GM19193 (cell line): Measurements from ENCODE around the gene VPS37D.

Experiments
- POLR2A ChIP-seq: IDR thresholded peaks from 4 replicates; pipeline ENCODE4 v1.6.1; 2011; ENCODE audit not compliant: insufficient read depth, insufficient read length; ENCODE audit errors: extremely low read depth

VPS37D gene

GRCh38 chr7:73685311-73685710 lies 17.7 kb downstream of the VPS37D start:
- no peak for TF ChIP-seq POLR2A

DNA sequence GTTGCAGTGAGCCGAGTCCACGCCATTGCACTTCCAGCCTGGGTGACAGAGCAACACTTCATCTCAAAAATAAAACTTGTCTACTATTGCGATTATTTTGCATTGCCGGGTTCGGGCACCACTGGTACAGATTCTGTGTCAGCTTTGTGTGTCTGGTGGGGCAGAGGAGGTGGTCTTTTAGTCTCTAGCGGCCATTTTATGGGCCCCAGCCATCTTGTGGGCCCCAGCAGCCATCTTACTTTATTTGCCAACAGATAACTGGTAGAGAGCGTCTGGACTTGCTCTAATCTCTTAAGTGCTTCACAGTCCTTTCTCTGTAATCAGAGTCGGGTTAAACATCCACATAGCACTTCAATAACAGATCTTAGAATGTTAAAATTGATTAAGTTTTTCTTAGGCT lies 20.7 kb downstream of the VPS37D start:
- no peak for TF ChIP-seq POLR2A

DNA sequence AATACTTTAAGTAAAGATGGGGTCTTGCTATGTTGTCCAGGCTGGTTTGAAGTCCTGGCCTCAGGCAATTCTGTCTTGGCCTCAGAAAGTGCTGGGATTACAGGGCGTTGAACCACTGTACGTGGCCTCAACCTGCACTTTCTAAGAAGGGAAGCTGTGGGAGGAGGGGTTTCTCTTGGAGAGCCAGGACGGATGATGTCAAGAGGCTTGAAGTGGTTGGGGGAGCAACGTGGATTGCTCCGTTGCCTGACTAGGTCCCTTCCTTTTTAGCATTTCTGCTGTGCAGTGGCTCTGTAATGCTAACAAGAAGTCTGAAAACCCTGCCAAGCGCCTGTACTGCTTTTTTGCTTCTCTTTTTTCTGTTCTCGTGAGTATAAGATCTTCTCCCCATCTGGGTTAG lies 23.0 kb downstream of the VPS37D start:
- TF ChIP-seq POLR2A = no peak

- TF ChIP-seq POLR2A = no peak
These were observed 28.7 kb downstream of the VPS37D start for GRCh38 chr7:73696372-73696771.

DNA sequence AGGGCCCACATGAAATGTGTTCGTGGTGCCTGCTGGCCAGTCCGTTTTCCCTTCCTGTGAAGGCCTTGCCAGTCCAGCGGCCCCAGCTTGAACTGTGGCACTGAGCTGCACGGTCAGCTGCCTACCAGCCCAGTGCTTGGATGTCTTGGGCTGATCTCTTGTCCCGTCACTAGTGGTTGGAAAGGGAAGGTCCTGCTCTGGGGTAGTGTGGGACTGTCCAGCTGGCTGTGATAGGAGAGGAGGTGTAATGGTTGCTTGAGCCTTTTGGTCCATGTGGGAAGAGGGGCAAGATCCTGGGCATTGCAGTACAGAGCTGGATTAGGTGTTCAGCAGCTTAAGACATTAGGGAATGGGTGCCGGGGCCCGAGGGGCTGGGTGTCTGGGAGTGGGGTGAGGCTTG lies 30.8 kb downstream of the VPS37D start:
- TF ChIP-seq POLR2A = no peak

DNA sequence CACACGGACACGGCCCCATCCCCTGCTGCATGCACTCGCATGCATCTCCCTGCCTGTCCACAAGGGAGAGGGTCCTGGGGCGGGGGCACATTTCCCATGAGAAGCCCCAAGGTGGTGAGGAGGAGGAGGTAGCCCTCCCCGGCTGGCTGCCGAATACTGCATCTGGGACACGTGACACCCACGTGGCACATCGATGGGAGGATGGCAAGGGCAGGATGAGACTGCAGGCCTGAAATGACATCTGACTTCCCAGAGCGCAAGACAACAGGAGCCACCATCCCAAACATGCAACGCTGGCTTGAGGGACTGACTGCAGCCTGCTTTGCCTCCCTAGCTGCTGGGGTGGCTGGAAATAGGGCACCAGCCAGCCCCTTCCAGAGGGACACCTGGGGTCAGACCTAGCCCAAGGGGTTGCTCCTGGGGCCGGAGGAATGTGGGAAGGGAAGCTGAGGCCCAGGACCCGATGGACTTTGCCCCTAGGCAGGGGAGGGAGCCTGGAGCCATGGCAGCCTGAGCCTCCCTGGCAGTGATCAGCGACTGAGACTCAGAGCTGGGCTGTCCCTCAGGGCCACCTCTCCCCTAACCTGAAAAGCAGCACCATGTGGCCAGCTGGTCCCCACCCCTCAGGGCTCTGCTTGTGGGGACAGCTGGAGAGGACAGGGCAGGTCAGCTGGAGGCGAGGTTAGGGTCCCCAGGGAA lies 31.9 kb downstream of the VPS37D start:
- TF ChIP-seq POLR2A = no peak

DNA sequence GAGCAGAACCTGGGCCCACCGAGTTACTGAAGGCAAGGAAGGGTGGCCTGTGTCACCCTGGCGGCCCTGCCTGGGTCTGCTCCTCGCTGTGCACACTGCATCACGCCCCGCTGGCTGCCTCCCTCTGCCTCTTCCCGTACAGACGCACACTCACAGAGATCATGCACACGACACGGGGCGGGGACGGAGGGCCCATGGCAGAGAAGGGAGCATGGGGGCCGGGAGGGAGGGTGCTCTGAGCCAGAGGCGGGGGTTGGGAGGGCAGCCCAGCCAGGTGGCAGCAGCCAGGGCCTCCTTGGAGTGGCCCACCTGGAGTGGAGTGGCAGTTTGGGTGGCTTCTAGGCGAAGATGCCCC lies 32.4 kb downstream of the VPS37D start:
- no peak for TF ChIP-seq POLR2A

DNA sequence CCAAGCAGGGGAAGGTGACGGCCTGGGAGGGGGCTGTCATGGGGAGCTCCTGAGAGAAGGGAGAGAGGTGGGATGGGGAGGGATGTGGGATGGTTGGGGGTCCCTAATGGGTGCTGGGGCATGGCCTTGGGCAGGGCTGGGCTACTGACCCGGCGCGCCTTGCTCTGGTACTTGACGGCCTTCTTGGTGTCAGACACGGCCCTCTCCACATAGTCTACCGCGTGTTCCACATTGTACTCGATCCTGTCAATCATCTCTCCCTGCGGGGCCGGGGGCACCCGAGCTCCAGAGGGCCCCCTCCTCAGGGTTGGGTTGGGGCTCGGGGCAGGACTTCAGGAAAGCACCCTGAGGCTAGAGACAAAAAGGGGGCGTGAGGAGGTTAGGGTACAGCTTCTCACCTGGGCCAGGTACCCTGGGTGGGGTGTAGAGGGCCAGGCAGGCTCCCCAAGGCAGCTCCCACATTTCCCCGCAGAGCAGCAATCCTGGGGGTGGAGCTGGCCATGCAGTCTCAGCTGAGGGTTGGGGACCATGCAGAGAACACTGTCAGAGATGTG lies 33.0 kb downstream of the VPS37D start:
- TF ChIP-seq POLR2A = no peak

DNA sequence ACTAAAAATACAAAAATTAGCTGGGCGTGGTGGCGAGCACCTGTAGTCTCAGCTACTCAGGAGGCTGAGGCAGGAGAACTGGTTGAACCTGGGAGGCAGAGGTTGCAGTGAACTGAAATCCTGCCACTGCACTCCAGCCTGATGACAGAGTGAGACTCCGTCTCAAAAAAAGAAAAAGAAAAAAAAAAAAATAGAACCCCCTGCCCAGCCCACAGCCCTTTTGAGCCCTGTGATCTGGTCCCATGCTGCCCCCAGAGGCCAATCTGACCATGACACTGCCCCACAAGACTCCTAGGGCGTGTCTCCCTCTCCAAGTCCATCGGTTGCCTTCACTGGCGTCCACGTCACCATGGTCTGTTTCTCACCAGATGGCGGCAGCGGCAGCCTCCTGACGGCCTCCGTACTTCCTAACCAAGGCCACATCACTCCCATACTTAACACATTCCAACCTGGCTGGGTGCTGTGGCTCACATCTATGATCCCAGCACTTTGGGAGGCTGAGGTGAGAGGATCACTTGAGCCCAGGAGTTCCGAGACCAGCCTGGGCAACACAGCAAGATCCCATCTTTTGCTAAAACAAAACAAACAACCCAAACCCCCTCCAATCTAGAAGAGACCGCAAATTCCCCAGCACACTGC lies 33.8 kb downstream of the VPS37D start:
- no peak for TF ChIP-seq POLR2A

DNA sequence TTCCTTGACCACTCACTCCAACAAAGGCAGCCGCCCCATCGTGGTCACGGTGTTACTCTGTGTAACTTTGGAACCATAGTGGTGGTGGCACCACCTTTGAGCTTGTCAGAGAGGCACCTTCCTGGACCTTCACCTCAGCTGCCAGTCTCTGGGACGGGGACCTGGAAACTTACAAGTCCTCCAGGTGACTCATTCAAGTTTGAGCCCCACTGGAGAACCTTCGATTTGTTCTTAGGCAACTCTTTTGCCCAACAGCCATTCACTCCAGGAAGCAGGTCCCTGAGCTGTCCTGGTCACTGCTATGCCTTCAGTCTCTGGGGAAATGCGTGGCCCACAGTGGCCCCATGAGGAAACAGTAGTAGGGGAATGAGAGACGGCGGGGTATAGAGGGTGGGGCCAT lies 34.6 kb downstream of the VPS37D start:
- no peak for TF ChIP-seq POLR2A

DNA sequence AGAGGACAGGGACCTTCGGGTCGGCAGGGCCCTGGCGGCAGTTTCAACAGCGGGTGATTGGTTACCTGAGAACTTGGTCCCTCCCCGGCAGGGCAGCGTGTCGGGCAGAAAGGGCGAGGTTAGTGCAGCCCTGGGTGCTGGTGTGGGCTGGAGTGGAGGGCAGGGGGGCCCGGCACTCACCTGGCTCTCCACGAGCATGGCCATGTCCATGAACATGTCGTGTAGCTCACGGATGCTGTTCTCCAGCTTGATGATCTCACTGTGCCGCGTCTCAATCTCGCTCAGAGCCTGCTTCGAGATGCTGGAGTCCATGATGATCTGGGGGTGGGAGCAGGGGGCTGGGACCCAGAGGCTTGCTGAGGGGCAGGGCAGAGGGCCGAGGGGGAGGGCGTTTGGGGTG lies 35.0 kb downstream of the VPS37D start:
- TF ChIP-seq POLR2A = no peak

DNA sequence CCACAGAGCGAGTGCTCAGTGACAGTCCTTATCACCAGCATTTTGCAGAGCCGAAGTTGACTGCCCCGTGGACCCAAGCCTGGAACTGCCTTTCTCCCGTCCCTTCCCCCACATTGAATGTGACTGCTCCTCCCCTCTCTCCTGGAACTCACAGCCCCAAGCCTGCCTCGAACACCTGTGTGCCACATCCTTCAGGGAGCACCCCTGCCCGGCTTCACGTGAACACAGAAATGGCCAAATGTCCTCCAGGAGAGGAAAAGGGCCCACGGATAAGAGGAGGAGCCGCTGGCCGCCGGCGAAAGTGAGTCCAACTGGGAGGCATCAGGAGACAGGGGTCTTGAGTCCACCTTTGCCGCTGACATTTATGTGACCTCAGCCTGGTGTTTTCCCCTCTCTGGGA lies 35.6 kb downstream of the VPS37D start:
- TF ChIP-seq POLR2A = no peak

DNA sequence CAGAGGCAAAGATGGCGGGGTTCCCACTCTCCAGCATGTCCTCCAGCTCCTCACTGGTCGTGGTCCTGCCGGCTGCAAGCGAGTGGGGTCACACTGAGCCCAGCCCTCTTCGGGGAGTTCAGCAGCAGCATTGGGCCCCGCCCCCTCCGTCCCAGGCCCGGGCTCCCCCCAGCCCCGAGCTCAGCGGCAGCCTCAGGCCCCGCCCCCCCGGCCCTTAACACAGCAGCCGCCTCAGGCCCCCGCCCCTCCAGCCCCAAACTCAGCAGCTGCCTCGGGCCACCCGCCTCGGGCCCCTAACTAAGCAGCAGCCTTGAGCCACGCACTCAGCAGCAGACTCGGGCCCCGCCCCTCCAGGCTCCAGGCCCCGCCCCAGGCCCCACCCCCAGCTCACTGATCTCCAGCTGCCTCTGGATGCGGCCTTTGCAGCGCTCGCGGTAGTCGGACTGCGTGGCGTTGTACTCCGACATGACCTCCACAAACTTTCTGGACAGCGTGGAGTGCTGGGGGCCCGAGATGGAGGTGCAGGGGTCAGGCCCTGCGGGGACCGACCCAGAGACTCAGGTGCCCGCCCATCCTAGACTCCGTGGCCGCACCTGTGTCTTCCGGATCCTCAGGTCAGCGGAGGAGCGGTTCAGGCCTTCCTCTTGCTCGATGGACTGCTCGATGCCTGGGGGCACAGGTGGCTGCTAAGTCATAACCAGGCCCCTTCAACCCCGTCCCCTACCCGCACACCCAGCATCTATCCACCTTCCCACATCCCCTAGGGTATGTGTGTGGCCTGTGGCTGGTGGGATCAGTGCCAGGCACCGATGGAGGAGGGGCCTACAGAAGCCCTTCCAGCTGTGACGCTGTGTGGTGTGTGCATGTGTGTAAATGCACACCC lies 36.4 kb downstream of the VPS37D start:
- no peak for TF ChIP-seq POLR2A

GRCh38 chr7:73704640-73705550 lies 37.3 kb downstream of the VPS37D start:
- no peak for TF ChIP-seq POLR2A
